Measurements from ENCODE around the gene TOP2B.

The TOP2B gene

GRCh38 chr3:25673738-25674298 lies 9.1 kb upstream of the TOP2B start:
- no peak for DNase-seq (ENCODE audit: extremely low read depth in 1 of 2, low read depth in 1 of 2)

GRCh38 chr3:25665315-25666280 lies 891 bp upstream of the TOP2B start:
- peak in 1 of 2 donors; percentile 9 for DNase-seq (ENCODE audit: extremely low read depth in 1 of 2, low read depth in 1 of 2)

GRCh38 chr3:25663869-25664811 lies 567 bp downstream of the TOP2B start:
- peak; percentile 11 to 48 for DNase-seq (ENCODE audit: extremely low read depth in 1 of 2, low read depth in 1 of 2)

- no peak for DNase-seq (ENCODE audit: extremely low read depth in 1 of 2, low read depth in 1 of 2)
Observed at GRCh38 chr3:25663347-25663868, 1.3 kb downstream of the TOP2B start.

- DNase-seq (ENCODE audit: extremely low read depth in 1 of 2, low read depth in 1 of 2), result no peak
Observed at GRCh38 chr3:25662736-25663320, 1.9 kb downstream of the TOP2B start.

GRCh38 chr3:25661694-25662437 lies 2.8 kb downstream of the TOP2B start:
- no peak for DNase-seq (ENCODE audit: extremely low read depth in 1 of 2, low read depth in 1 of 2)

- no peak for DNase-seq (ENCODE audit: extremely low read depth in 1 of 2, low read depth in 1 of 2)
Observed at GRCh38 chr3:25658836-25659235, 5.9 kb downstream of the TOP2B start.

GRCh38 chr3:25657293-25657692 lies 7.4 kb downstream of the TOP2B start:
- DNase-seq (ENCODE audit: extremely low read depth in 1 of 2, low read depth in 1 of 2), result no peak

- DNase-seq (ENCODE audit: extremely low read depth in 1 of 2, low read depth in 1 of 2), result no peak
Observed at GRCh38 chr3:25655659-25656058, 9.0 kb downstream of the TOP2B start.

GRCh38 chr3:25654576-25654975 lies 10.1 kb downstream of the TOP2B start:
- no peak for DNase-seq (ENCODE audit: extremely low read depth in 1 of 2, low read depth in 1 of 2)

GRCh38 chr3:25653322-25653721 lies 11.4 kb downstream of the TOP2B start:
- DNase-seq (ENCODE audit: extremely low read depth in 1 of 2, low read depth in 1 of 2), result no peak

- no peak for DNase-seq (ENCODE audit: extremely low read depth in 1 of 2, low read depth in 1 of 2)
Observed at GRCh38 chr3:25652921-25653320, 11.8 kb downstream of the TOP2B start.

- no peak for DNase-seq (ENCODE audit: extremely low read depth in 1 of 2, low read depth in 1 of 2)
Observed at GRCh38 chr3:25648925-25649830, 15.5 kb downstream of the TOP2B start.

- DNase-seq (ENCODE audit: extremely low read depth in 1 of 2, low read depth in 1 of 2), result peak; percentile 61 to 62
Observed at GRCh38 chr3:25648107-25648535, 16.6 kb downstream of the TOP2B start.

- no peak for DNase-seq (ENCODE audit: extremely low read depth in 1 of 2, low read depth in 1 of 2)
Observed at GRCh38 chr3:25635038-25635437, 29.7 kb downstream of the TOP2B start.

GRCh38 chr3:25633919-25634318 lies 30.8 kb downstream of the TOP2B start:
- DNase-seq (ENCODE audit: extremely low read depth in 1 of 2, low read depth in 1 of 2), result no peak

GRCh38 chr3:25631989-25632388 lies 32.7 kb downstream of the TOP2B start:
- DNase-seq (ENCODE audit: extremely low read depth in 1 of 2, low read depth in 1 of 2), result no peak

GRCh38 chr3:25621087-25621486 lies 43.6 kb downstream of the TOP2B start:
- DNase-seq (ENCODE audit: extremely low read depth in 1 of 2, low read depth in 1 of 2), result no peak

- no peak for DNase-seq (ENCODE audit: extremely low read depth in 1 of 2, low read depth in 1 of 2)
Observed at GRCh38 chr3:25620493-25620892, 44.2 kb downstream of the TOP2B start.
